Mesendoderm (in vitro differentiated cells): ENCODE measurements around the gene SEPTIN8.

ENCODE experiments used
- DNase-seq: peaks from one replicate; pipeline ENCODE4 v3.0.0; 2013
- H2AK5ac ChIP-seq: 2 replicates; pipeline ENCODE4 v1.6.1; 2013; ENCODE audit warnings: low read length, inconsistent platforms
- H2BK120ac ChIP-seq: 2 replicates; pipeline ENCODE4 v1.6.1; 2013; ENCODE audit warnings: low read depth, mild to moderate bottlenecking, low read length, moderate library complexity, mixed read lengths
- H2BK15ac ChIP-seq: replicated peaks from 2 replicates; pipeline ENCODE4 v1.6.1; 2013; ENCODE audit warnings: low read depth, mild to moderate bottlenecking, moderate library complexity
- H2BK5ac ChIP-seq: 2 replicates; pipeline ENCODE4 v1.6.1; 2013; ENCODE audit warnings: low read length, inconsistent platforms
- H3K18ac ChIP-seq: 2 replicates; pipeline ENCODE4 v1.6.1; 2013; ENCODE audit warnings: mild to moderate bottlenecking, low read length, mixed read lengths
- H3K23ac ChIP-seq: one replicate; pipeline ENCODE4 v1.6.1; 2013; ENCODE audit warnings: low read length
- H3K27ac ChIP-seq: 2 replicates; pipeline ENCODE4 v1.5.1; 2013; ENCODE audit warnings: low read depth, mild to moderate bottlenecking, inconsistent platforms, low read length, moderate library complexity
- H3K27me3 ChIP-seq: 2 replicates; pipeline ENCODE4 v1.6.1; 2013; ENCODE audit warnings: low read length, control low read depth, mild to moderate bottlenecking, inconsistent platforms; ENCODE audit not compliant: insufficient read depth, poor library complexity
- H3K36me3 ChIP-seq: 2 replicates; pipeline ENCODE4 v1.6.1; 2013; ENCODE audit warnings: low read length, inconsistent platforms; ENCODE audit not compliant: control insufficient read depth, insufficient read depth
- H3K4ac ChIP-seq: one replicate; pipeline ENCODE4 v1.6.1; 2013; ENCODE audit warnings: low read depth, mild to moderate bottlenecking, low read length, moderate library complexity
- H3K4me1 ChIP-seq: 2 replicates; pipeline ENCODE4 v1.6.1; 2013; ENCODE audit warnings: low read depth, low read length, inconsistent platforms; ENCODE audit not compliant: control insufficient read depth
- H3K4me2 ChIP-seq: 2 replicates; pipeline ENCODE4 v1.6.1; 2013; ENCODE audit warnings: low read length
- H3K4me3 ChIP-seq: 2 replicates; pipeline ENCODE4 v1.5.1; 2013; ENCODE audit warnings: mild to moderate bottlenecking, low read length
- H3K56ac ChIP-seq: one replicate; pipeline ENCODE4 v1.6.1; 2013; ENCODE audit warnings: low read length
- H3K79me1 ChIP-seq: 2 replicates; pipeline ENCODE4 v1.6.1; 2013; ENCODE audit warnings: low read length, inconsistent platforms
- H3K79me2 ChIP-seq: 2 replicates; pipeline ENCODE4 v1.6.1; 2013; ENCODE audit warnings: mild to moderate bottlenecking, low read length; ENCODE audit not compliant: control insufficient read depth, insufficient read depth
- H3K9ac ChIP-seq: 2 replicates; pipeline ENCODE4 v1.6.1; 2013; ENCODE audit warnings: low read length, inconsistent platforms
- H4K5ac ChIP-seq: one replicate; pipeline ENCODE4 v1.6.1; 2013; ENCODE audit warnings: low read length
- H4K8ac ChIP-seq: one replicate; pipeline ENCODE4 v1.6.1; 2013; ENCODE audit warnings: low read depth, mild to moderate bottlenecking, control low read depth, low read length, moderate library complexity
- WGBS: extraction: QIAGEN DNeasy Blood & Tissue Kit; methylation state at CpG from one replicate; pipeline ENCODE4 v1.1.7; 2013; ENCODE audit warnings: low lambda C conversion rate, missing lambda C conversion rate; ENCODE audit not compliant: insufficient coverage; ENCODE audit errors: extremely low coverage; 5-methylcytosine and 5-hydroxymethylcytosine counted together

The SEPTIN8 gene

GRCh38 chr5:132751444-132751843 lies 25.6 kb downstream of the SEPTIN8 start:
- Histone ChIP-seq H3K27me3 (peaks cover 21% of the 10 kb centered on the region), H3K4ac (no peak overlapping the region), H3K4me1 (no peaks in the 10 kb centered on the region), H3K79me1 (no peaks in the 10 kb centered on the region), H2AK5ac (no peak overlapping the region), H2BK120ac (no peak overlapping the region), H3K18ac (no peak overlapping the region), H2BK15ac (no peak overlapping the region), H3K23ac (no peak overlapping the region), H3K27ac (no peak overlapping the region), H3K4me3 (no peak overlapping the region), H3K36me3 (no peaks in the 10 kb centered on the region), H4K5ac (no peak overlapping the region), H4K8ac (no peak overlapping the region), H3K9ac (no peak overlapping the region), H2BK5ac (no peak overlapping the region), H3K56ac (no peak overlapping the region), H3K79me2 (no peaks in the 10 kb centered on the region), H3K4me2 (no peak overlapping the region)
- no peak for DNase-seq
- WGBS = no CpG with 5 or more reads among the region's 7 CpGs

GRCh38 chr5:132750471-132751230 lies 26.4 kb downstream of the SEPTIN8 start:
- Histone ChIP-seq H3K4ac (no peak overlapping the region), H3K4me1 (no peaks in the 10 kb centered on the region), H4K8ac (no peak overlapping the region), H3K27me3 (peaks cover 21% of the 10 kb centered on the region), H3K4me2 (no peak overlapping the region), H2BK120ac (no peak overlapping the region), H3K79me2 (no peaks in the 10 kb centered on the region), H3K23ac (no peak overlapping the region), H2BK5ac (no peak overlapping the region), H3K9ac (no peak overlapping the region), H2BK15ac (no peak overlapping the region), H4K5ac (no peak overlapping the region), H3K56ac (no peak overlapping the region), H3K36me3 (no peaks in the 10 kb centered on the region), H2AK5ac (no peak overlapping the region), H3K4me3 (no peak overlapping the region), H3K79me1 (no peaks in the 10 kb centered on the region), H3K18ac (no peak overlapping the region), H3K27ac (no peak overlapping the region)
- no CpG with 5 or more reads among the region's 10 CpGs for WGBS
- no peak for DNase-seq

- H3K9ac ChIP-seq = no peak overlapping the region
- WGBS = no CpG with 5 or more reads among the region's 2 CpGs
Measured at GRCh38 chr5:132749506-132749905, 27.5 kb downstream of the SEPTIN8 start.

GRCh38 chr5:132748522-132749000 lies 28.5 kb downstream of the SEPTIN8 start:
- H2BK5ac ChIP-seq = no peak overlapping the region
- H2BK120ac ChIP-seq = no peak overlapping the region
- no peak overlapping the region for H4K8ac ChIP-seq
- no peak for DNase-seq
- H3K4me2 ChIP-seq = no peak overlapping the region
- no peak overlapping the region for H3K4ac ChIP-seq
- H3K56ac ChIP-seq = no peak overlapping the region
- no peak overlapping the region for H3K18ac ChIP-seq
- no peaks in the 10 kb centered on the region for H3K36me3 ChIP-seq
- H3K27ac ChIP-seq = no peak overlapping the region
- no peak overlapping the region for H3K9ac ChIP-seq
- peaks cover 21% of the 10 kb centered on the region for H3K27me3 ChIP-seq
- no peaks in the 10 kb centered on the region for H3K4me1 ChIP-seq
- H2AK5ac ChIP-seq = no peak overlapping the region
- no peak overlapping the region for H2BK15ac ChIP-seq
- no peak overlapping the region for H3K23ac ChIP-seq
- H4K5ac ChIP-seq = no peak overlapping the region
- no peaks in the 10 kb centered on the region for H3K79me1 ChIP-seq
- no CpG with 5 or more reads among the region's 10 CpGs for whole genome bisulfite sequencing
- no peaks in the 10 kb centered on the region for H3K79me2 ChIP-seq
- H3K4me3 ChIP-seq = no peak overlapping the region

More at GRCh38 chr5:132749506-132749905, 27.5 kb downstream of the SEPTIN8 start:
- H3K79me1 ChIP-seq = no peaks in the 10 kb centered on the region
- no peak overlapping the region for H3K4me2 ChIP-seq
- H4K8ac ChIP-seq = no peak overlapping the region
- no peaks in the 10 kb centered on the region for H3K4me1 ChIP-seq
- H3K27ac ChIP-seq = no peak overlapping the region
- no peak overlapping the region for H3K23ac ChIP-seq
- no peak overlapping the region for H4K5ac ChIP-seq
- H3K4me3 ChIP-seq = no peak overlapping the region
- H3K18ac ChIP-seq = no peak overlapping the region
- no peak overlapping the region for H3K4ac ChIP-seq
- H3K79me2 ChIP-seq = no peaks in the 10 kb centered on the region
- H2AK5ac ChIP-seq = no peak overlapping the region
- H3K36me3 ChIP-seq = no peaks in the 10 kb centered on the region
- no peak overlapping the region for H2BK15ac ChIP-seq
- DNase-seq = no peak
- no peak overlapping the region for H2BK120ac ChIP-seq
- H3K27me3 ChIP-seq = peaks cover 21% of the 10 kb centered on the region
- no peak overlapping the region for H3K56ac ChIP-seq
- no peak overlapping the region for H2BK5ac ChIP-seq

GRCh38 chr5:132747616-132748440 lies 29.2 kb downstream of the SEPTIN8 start:
- Histone ChIP-seq H3K36me3 (no peaks in the 10 kb centered on the region), H2AK5ac (no peak overlapping the region), H3K56ac (peak overlapping the region; percentile 49), H4K8ac (no peak overlapping the region), H3K23ac (no peak overlapping the region), H3K79me1 (no peaks in the 10 kb centered on the region), H2BK5ac (no peak overlapping the region), H3K27ac (no peak overlapping the region), H3K4ac (no peak overlapping the region), H3K4me3 (no peak overlapping the region), H3K18ac (no peak overlapping the region), H3K9ac (no peak overlapping the region), H2BK15ac (no peak overlapping the region), H3K4me1 (no peaks in the 10 kb centered on the region), H3K79me2 (no peaks in the 10 kb centered on the region), H2BK120ac (no peak overlapping the region), H3K4me2 (peak overlapping the region; percentile 25), H4K5ac (no peak overlapping the region), H3K27me3 (peaks cover 21% of the 10 kb centered on the region)
- DNase-seq = peak; percentile 28
- WGBS = no CpG with 5 or more reads among the region's 76 CpGs
